GM21528 (cell line): ENCODE measurements around the gene POLR2C.
"Not testable (repeated sequence)": the region's sequence is repeated elsewhere in the genome, so short reads cannot be mapped to it uniquely, and the experiment has no call there.

Source experiments
- ATAC-seq: cut with Tn5 transposase; IDR thresholded peaks from one replicate; pipeline ENCODE4 v1.9.1; 2021; ENCODE audit warnings: mild to moderate bottlenecking, moderate library complexity; ENCODE audit not compliant: unreplicated experiment, low FRiP score

Gene POLR2C

GRCh38 chr16:57478396-57479204 is 16.1 kb downstream of the POLR2C start:
- no peak for ATAC-seq

GRCh38 chr16:57479205-57479975 is 16.9 kb downstream of the POLR2C start:
- no peak for ATAC-seq

GRCh38 chr16:57479976-57480753 is 17.7 kb downstream of the POLR2C start:
- no peak for ATAC-seq

GRCh38 chr16:57480754-57481230 is 18.3 kb downstream of the POLR2C start:
- ATAC-seq: no peak

GRCh38 chr16:57481421-57481820 is 18.9 kb downstream of the POLR2C start:
- no peak for ATAC-seq

GRCh38 chr16:57482845-57483545 is 20.5 kb downstream of the POLR2C start:
- no peak for ATAC-seq

GRCh38 chr16:57483725-57484514 is 21.4 kb downstream of the POLR2C start:
- no peak for ATAC-seq

- no peak for ATAC-seq
Observed at GRCh38 chr16:57484515-57485005, 22.1 kb downstream of the POLR2C start.

- no peak for ATAC-seq
Observed at GRCh38 chr16:57485091-57485915, 22.8 kb downstream of the POLR2C start.

- peak; percentile 85 for ATAC-seq
Observed at GRCh38 chr16:57485916-57486857, 23.7 kb downstream of the POLR2C start, which contains the start of gene DOK4. Gene DOK4, minus strand, starts transcription at chr16:57486493. Its CDS starts 6,986 bp downstream, at chr16:57479507.

- no peak for ATAC-seq
Observed at GRCh38 chr16:57486858-57487834, 24.7 kb downstream of the POLR2C start.

- ATAC-seq: no peak
Observed at GRCh38 chr16:57489229-57489628, 26.8 kb downstream of the POLR2C start.

GRCh38 chr16:57493767-57494166 is 31.3 kb downstream of the POLR2C start:
- no peak for ATAC-seq

- no peak for ATAC-seq
Observed at GRCh38 chr16:57497121-57497520, 34.6 kb downstream of the POLR2C start.

GRCh38 chr16:57498031-57498430 is 35.6 kb downstream of the POLR2C start:
- no peak for ATAC-seq

- ATAC-seq: not testable (repeated sequence)
Observed at GRCh38 chr16:57499941-57500340, 37.5 kb downstream of the POLR2C start.
